Measurements from ENCODE around the gene NOX3. TPM values are rescaled to one million over a fixed set of nuclear protein-coding genes. Genes with fewer than 3 reads are reported as not detected.

Gene NOX3
- total RNA-seq, 1 experiment from 2014 or later: not detected

- H4K5ac ChIP-seq (ENCODE audit: insufficient read length, low read depth, low read length): no peak overlapping the region
- H3K27ac Mint-ChIP-seq: no peak overlapping the region
These were observed 102.8 kb downstream of the NOX3 start for GRCh38 chr6:155352811-155353210.

More at GRCh38 chr6:155352811-155353210, 102.8 kb downstream of the NOX3 start:
- no peaks in the 10 kb centered on the region for H4K20me1 ChIP-seq (ENCODE audit: control insufficient read depth, insufficient read depth, insufficient read length)
- H3K18ac ChIP-seq (ENCODE audit: insufficient read length, low read depth, low read length): no peak overlapping the region
- H3K56ac ChIP-seq (ENCODE audit: insufficient read length, low read depth, low read length): no peak overlapping the region
- H3K27me3 Mint-ChIP-seq (ENCODE audit: low read depth): no peaks in the 10 kb centered on the region
- TF ChIP-seq, protein P1, sequence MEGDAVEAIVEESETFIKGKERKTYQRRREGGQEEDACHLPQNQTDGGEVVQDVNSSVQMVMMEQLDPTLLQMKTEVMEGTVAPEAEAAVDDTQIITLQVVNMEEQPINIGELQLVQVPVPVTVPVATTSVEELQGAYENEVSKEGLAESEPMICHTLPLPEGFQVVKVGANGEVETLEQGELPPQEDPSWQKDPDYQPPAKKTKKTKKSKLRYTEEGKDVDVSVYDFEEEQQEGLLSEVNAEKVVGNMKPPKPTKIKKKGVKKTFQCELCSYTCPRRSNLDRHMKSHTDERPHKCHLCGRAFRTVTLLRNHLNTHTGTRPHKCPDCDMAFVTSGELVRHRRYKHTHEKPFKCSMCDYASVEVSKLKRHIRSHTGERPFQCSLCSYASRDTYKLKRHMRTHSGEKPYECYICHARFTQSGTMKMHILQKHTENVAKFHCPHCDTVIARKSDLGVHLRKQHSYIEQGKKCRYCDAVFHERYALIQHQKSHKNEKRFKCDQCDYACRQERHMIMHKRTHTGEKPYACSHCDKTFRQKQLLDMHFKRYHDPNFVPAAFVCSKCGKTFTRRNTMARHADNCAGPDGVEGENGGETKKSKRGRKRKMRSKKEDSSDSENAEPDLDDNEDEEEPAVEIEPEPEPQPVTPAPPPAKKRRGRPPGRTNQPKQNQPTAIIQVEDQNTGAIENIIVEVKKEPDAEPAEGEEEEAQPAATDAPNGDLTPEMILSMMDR (conservative IDR thresholded peaks at IDR 0.05): no peak
- H3K79me2 ChIP-seq (ENCODE audit: insufficient read depth, low read length): no peaks in the 10 kb centered on the region
- no peak overlapping the region for H2AFZ ChIP-seq (ENCODE audit: low read length)
- no peak overlapping the region for H3K9ac ChIP-seq (ENCODE audit: extremely low read depth, insufficient read length, low read length)
- H3K4me1 ChIP-seq (ENCODE audit: insufficient read depth, low read length): no peaks in the 10 kb centered on the region
- H4K91ac ChIP-seq (ENCODE audit: insufficient read length, low read depth, low read length): no peak overlapping the region
- no peaks in the 10 kb centered on the region for H3K23me2 ChIP-seq (ENCODE audit: insufficient read length, low read depth, low read length, poor library complexity, severe bottlenecking)
- H2BK20ac ChIP-seq (ENCODE audit: low read depth, low read length, poor library complexity, severe bottlenecking): no peak overlapping the region
- H3K27me3 ChIP-seq (ENCODE audit: insufficient read depth, low read length): no peaks in the 10 kb centered on the region
- H3K9me3 Mint-ChIP-seq: peaks cover 12% of the 10 kb centered on the region in 2 experiments
- no peak overlapping the region for H2AK5ac ChIP-seq (ENCODE audit: insufficient read length, low read length)
- H2BK15ac ChIP-seq (ENCODE audit: low read depth, low read length): no peak overlapping the region
- H4K8ac ChIP-seq (replicated peaks; ENCODE audit: insufficient read length, low read depth, low read length): no peak overlapping the region
- H2BK120ac ChIP-seq (ENCODE audit: low read depth, low read length, poor library complexity, severe bottlenecking): no peak overlapping the region
- H2BK5ac ChIP-seq (ENCODE audit: insufficient read length, low read length): no peak overlapping the region
- no peak overlapping the region for H3T11ph ChIP-seq (ENCODE audit: low read length)
- H3K36me3 Mint-ChIP-seq (ENCODE audit: insufficient read depth in 1 of 3, low read depth in 3 of 3): peaks cover 0 to 10% (median 2%) of the 10 kb centered on the region in 3 experiments; a peak in 2 of 7 replicates
- no peak overlapping the region for H2BK12ac ChIP-seq (ENCODE audit: insufficient read length, low read depth, low read length)
- H3K23ac ChIP-seq (ENCODE audit: insufficient read length, low read depth, low read length): no peak overlapping the region
- H3K14ac ChIP-seq (ENCODE audit: insufficient read depth, low read length): no peak overlapping the region
- H3K4ac ChIP-seq (ENCODE audit: low read depth, low read length): no peak overlapping the region
- H3K9me3 ChIP-seq (ENCODE audit: control insufficient read depth, low read depth, low read length): no peaks in the 10 kb centered on the region
- H3K4me2 ChIP-seq (ENCODE audit: insufficient read depth, insufficient read length, low read length): no peak overlapping the region
- H3K79me1 ChIP-seq (ENCODE audit: insufficient read depth, low read depth, low read length, poor library complexity, severe bottlenecking): no peaks in the 10 kb centered on the region
- no peak overlapping the region for H3K4me3 Mint-ChIP-seq
- DNase-seq: no peak
- H3K27ac ChIP-seq (ENCODE audit: insufficient read length, low read depth, low read length): no peak overlapping the region
- no peaks in the 10 kb centered on the region for H3K4me1 Mint-ChIP-seq
